Uterus (tissue), 2 donors: ENCODE results near the gene STKLD1.

Experiments used
- CTCF ChIP-seq, 4 experiments: fragments of 200-600 bp in 2 of 4; fragments of 450-650 bp in 2 of 4; sonication (generic) in 2 of 4; IDR thresholded peaks; one replicate each; pipeline ENCODE4 v1.5.1; 2016 to 2019; ENCODE audit warnings: antibody characterized with exemption in 4 of 4, mild to moderate bottlenecking in 2 of 4, moderate library complexity in 1 of 4
- POLR2A ChIP-seq, 2 donors: fragments of 450-650 bp; IDR thresholded peaks; one replicate each; pipeline ENCODE4 v1.6.1; 2016; ENCODE audit warnings: antibody characterized with exemption in 2 of 2, mild to moderate bottlenecking in 1 of 2, moderate library complexity in 1 of 2

- TF ChIP-seq CTCF (IDR thresholded peaks at IDR 0.05), result no peak
- TF ChIP-seq POLR2A (IDR thresholded peaks at IDR 0.05), result no peak
These were observed 73.6 kb downstream of the STKLD1 start for GRCh38 chr9:133449760-133450159.
